Gastroesophageal sphincter (tissue), 3 donors: ENCODE results near the gene ACAN.

ENCODE experiments used
- POLR2A ChIP-seq, 2 donors: fragments of 450-650 bp; IDR thresholded peaks; one replicate each; pipeline ENCODE4 v1.6.1; 2017; ENCODE audit warnings: antibody characterized with exemption in 2 of 2, mild to moderate bottlenecking in 2 of 2, moderate library complexity in 1 of 2
- TF ChIP-seq, protein P1 (sequence below), 4 experiments: fragments of 200-600 bp in 2 of 4; fragments of 450-650 bp in 2 of 4; sonication (generic) in 1 of 4; IDR thresholded peaks; one replicate each; pipeline ENCODE4 v1.5.1; 2017 to 2019; ENCODE audit warnings: antibody characterized with exemption in 4 of 4, mild to moderate bottlenecking in 2 of 4, moderate library complexity in 2 of 4

DNA sequence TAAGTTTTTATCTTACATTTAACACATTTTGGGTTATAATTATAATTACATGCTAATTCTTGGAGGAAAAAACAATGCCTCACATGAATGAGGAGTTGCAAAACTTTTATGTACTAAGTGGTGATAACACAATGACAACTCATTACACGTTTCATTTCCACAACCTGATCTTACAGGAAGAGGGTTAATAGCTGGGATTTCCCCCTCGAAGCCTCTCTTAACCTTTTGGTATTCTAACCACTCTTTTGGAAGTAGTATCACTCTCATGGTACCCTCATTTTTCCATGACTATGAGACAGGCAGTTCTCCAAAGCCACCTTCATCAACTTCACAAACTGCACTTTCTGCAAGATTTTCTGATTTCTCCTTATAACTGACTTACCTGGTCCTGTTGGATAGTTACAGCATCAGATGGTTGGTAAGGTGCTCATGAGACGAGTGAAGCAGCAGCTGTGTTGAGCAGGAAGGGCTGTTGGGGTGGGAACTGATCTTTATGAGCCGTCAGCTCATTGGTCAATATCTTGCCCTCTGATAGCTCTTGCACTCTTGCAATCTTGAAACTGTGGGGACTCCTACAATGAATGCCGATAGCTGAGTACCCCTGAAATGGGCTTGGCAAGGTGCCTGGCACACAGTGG lies 41.6 kb downstream of the ACAN start:
- TF ChIP-seq POLR2A (IDR thresholded peaks at IDR 0.05) = no peak
- TF ChIP-seq, protein P1, sequence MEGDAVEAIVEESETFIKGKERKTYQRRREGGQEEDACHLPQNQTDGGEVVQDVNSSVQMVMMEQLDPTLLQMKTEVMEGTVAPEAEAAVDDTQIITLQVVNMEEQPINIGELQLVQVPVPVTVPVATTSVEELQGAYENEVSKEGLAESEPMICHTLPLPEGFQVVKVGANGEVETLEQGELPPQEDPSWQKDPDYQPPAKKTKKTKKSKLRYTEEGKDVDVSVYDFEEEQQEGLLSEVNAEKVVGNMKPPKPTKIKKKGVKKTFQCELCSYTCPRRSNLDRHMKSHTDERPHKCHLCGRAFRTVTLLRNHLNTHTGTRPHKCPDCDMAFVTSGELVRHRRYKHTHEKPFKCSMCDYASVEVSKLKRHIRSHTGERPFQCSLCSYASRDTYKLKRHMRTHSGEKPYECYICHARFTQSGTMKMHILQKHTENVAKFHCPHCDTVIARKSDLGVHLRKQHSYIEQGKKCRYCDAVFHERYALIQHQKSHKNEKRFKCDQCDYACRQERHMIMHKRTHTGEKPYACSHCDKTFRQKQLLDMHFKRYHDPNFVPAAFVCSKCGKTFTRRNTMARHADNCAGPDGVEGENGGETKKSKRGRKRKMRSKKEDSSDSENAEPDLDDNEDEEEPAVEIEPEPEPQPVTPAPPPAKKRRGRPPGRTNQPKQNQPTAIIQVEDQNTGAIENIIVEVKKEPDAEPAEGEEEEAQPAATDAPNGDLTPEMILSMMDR (IDR thresholded peaks at IDR 0.05) = no peak
